ENCODE results near the gene TEPSIN.
A peak's percentile ranks its signal among the peaks of the same experiment; 100 is the strongest.

TEPSIN gene

GRCh38 chr17:81221371-81221841, 17.4 kb downstream of the TEPSIN start:
- DNase-seq: no peak

GRCh38 chr17:81219476-81220180, 19.2 kb downstream of the TEPSIN start:
- DNase-seq: no peak

GRCh38 chr17:81218991-81219390, 19.9 kb downstream of the TEPSIN start:
- no peak for DNase-seq

GRCh38 chr17:81218459-81218858, 20.4 kb downstream of the TEPSIN start:
- DNase-seq: no peak

- no peak for DNase-seq
These were observed 21.4 kb downstream of the TEPSIN start for GRCh38 chr17:81217491-81217890.

- no peak for DNase-seq
These were observed 24.9 kb downstream of the TEPSIN start for GRCh38 chr17:81213978-81214377.

- DNase-seq: no peak
These were observed 26.5 kb downstream of the TEPSIN start for GRCh38 chr17:81212365-81212764.

GRCh38 chr17:81210868-81211267, 28.0 kb downstream of the TEPSIN start:
- DNase-seq: no peak

- no peak for DNase-seq
These were observed 28.4 kb downstream of the TEPSIN start for GRCh38 chr17:81210466-81210865.

GRCh38 chr17:81209141-81209540, 29.7 kb downstream of the TEPSIN start:
- DNase-seq: no peak

- no peak for DNase-seq
These were observed 30.2 kb downstream of the TEPSIN start for GRCh38 chr17:81208651-81209050.

- DNase-seq: no peak
These were observed 31.0 kb downstream of the TEPSIN start for GRCh38 chr17:81207610-81208581.

- no peak for DNase-seq
These were observed 32.2 kb downstream of the TEPSIN start for GRCh38 chr17:81206657-81207056.

- DNase-seq: no peak
These were observed 32.7 kb downstream of the TEPSIN start for GRCh38 chr17:81206166-81206565.

- DNase-seq: no peak
These were observed 34.3 kb downstream of the TEPSIN start for GRCh38 chr17:81204578-81204977.

- no peak for DNase-seq
These were observed 35.7 kb downstream of the TEPSIN start for GRCh38 chr17:81203136-81203535.

- DNase-seq: no peak
These were observed 36.5 kb downstream of the TEPSIN start for GRCh38 chr17:81202318-81202717.

GRCh38 chr17:81200695-81201580, 37.9 kb downstream of the TEPSIN start:
- peak in 9 of 14 donors; percentile 6 to 41 (median 21) for DNase-seq

GRCh38 chr17:81200201-81200600, 38.7 kb downstream of the TEPSIN start:
- DNase-seq: no peak

- DNase-seq: no peak
These were observed 39.4 kb downstream of the TEPSIN start for GRCh38 chr17:81199482-81199830.

GRCh38 chr17:81198826-81199481, 39.9 kb downstream of the TEPSIN start:
- no peak for DNase-seq
